ENCODE measurements around the gene IRX1.
A peak's percentile ranks its signal among the peaks of the same experiment; 100 is the strongest.

IRX1 gene

DNA sequence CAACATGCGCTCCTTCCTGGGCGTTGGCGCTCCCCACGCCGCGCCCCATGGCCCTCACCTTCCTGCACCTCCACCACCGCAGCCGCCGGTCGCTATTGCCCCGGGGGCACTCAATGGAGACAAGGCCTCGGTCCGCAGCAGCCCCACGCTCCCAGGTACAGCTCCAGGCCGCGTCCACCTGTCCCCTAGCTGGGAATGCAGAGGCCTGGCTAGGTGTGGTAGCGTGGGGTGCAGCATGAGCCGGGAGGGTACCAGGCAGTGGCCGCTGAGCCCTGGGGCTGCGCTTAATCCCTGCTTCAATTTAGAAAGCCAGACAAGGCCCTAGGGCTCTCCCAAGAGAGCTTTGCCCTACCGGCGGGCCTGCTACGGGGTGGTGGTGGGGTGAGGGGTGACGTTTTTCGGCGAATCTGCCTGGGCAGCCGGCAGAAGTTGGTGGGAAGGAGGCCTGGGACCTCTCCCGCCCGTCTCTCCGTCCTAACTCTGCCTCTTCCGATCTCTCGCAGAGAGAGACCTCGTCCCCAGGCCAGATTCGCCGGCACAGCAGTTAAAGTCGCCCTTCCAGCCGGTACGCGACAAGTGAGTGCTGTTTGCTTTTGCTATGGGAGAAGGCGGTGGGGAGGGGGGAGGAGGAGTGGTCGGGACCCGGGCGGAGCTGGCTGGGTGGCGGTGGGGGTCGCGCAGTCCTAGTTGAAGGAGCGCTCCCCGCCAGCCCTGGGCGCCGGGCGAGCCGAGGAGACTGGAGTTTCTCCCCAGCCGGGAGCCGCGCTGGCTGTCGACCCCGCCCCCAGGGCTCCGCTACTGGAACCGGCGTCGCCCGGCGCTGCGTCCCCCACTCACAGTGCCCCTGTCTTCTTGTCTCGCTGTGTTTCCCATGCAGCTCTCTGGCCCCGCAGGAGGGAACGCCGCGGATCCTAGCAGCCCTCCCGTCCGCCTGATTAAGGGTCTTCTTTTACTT, 4.8 kb downstream of the IRX1 start:
- peak; percentile 24 for DNase-seq (ENCODE audit: low read depth, low spot score)

DNA sequence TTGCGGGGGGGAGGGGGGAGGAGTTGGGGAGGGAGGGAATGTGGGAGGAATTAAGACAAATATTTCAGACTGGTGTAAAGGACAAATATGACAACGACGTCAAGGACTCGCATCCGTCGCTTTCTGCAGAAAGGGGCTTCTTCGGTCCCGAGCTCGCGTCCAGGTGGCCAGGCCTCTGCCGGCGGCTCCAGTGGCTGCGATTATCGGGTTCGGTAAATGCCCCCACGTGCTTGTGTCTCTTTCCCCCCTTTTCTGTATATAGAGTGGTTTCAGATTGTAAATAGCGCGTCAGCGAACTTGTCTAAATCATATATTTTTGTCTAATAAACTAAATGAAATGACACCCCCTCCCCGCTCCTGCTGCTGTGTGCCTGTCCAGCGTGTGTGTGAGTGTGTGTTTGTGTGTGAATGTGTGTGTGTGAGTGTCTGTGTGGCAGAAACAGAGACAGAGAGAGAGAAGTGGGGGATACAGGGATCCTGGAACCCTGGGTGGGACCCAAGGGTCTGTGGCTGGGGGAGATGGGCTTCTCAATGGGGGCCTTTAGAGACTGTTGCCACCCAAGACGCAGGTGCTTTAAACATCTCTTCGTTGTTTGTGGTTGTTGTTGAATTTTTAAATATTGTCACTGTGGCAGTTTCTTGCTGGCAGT, 5.6 kb downstream of the IRX1 start:
- DNase-seq (ENCODE audit: low read depth, low spot score), result no peak

DNA sequence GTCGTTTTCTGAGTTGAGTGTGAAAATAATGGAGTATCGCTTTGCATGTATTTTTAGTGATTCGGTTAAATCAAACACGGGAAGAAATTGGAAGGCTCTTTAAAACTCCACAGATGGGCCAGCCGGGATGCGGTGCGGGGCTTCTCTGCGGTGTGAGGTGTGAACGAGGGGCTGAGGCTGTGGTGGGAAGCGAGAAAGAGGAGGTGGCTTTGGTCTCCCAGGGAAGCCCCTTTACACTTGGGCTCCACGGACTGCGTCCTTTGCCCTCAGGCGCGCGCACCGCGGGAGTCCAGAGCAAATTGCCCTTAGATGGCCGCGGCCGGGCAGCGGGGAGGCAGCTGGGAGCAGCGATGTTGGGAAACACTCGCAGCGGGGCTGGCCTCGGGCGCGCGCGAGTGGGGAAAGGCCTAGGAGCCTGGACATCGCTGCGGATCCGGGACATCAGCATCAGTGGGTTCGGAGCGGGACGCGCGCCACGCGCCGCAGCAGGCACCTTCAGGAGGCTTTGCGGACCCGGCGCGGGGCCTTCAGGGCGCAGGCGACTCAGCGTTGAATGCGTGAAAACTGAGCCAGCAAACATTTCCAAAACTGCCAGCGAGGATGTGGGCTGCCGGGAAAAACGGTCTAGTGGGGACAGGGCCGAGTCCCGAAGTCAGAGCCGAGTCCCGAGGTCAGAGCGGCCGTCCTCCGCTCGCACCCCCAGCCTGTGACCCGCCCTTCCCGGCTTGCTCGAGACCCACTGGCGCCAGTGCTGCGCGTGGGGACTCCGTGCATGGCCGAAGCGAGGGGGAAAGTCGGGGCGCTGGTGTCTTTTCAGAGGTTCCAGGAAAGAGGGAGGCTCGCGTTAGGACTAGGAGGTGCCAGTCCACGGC, 6.5 kb downstream of the IRX1 start:
- DNase-seq (ENCODE audit: low read depth, low spot score), result peak; percentile 27

DNA sequence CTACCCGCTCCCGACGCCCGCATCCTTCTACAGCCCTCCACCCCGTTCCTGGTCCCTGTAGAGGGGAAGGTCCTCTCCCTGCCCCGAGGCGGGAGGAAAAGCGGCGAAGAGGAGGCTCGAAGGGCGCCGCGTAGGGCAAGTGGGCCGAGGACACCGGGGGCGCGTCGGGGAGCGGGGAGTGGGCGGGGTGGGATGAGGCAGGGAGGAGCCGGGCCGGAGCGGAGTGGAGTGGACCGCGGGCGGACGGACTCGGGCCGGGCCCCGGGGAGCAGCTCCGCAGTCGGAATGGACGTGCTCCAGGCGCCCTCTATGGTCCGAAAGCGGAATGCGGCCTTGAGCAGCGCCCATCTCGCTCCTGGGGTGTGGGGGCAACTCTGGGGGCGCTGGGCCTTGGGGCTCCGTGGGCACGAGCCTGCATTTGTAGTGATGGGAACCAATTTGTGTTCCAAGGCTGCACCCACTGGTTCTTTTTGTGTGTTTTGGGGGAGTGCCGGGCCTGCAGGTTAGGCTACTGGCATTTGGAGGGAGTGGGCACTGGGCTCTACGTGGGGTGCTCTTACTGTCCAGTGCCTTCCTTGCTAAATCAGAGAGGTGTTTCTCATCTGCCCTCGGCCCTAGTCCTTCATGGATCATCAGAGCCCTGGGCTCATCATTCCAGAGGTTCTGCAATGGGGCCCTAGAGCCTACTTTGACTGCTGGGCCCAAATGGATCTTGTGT, 7.3 kb downstream of the IRX1 start:
- peak; percentile 59 for DNase-seq (ENCODE audit: low read depth, low spot score)

DNA sequence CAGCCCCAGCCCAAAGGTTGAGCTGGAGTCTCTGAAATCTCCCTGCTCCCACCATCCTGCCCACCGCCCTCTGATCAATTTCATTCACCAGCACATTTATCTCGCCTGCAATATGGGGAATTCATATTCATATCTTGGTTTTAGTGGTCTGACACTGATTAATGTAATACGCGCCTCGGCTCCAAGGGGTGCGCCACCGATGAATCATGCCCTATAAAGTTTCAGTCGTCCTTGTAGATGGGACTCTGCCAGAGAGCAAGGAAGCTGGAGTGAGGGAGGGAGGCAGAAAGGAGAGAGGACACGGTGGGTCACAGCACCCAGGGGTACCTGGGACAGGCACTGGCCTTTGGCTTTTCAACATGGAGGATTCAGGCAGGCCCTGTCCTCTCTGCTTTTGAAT, 8.9 kb downstream of the IRX1 start:
- peak; percentile 28 for DNase-seq (ENCODE audit: low read depth, low spot score)

DNA sequence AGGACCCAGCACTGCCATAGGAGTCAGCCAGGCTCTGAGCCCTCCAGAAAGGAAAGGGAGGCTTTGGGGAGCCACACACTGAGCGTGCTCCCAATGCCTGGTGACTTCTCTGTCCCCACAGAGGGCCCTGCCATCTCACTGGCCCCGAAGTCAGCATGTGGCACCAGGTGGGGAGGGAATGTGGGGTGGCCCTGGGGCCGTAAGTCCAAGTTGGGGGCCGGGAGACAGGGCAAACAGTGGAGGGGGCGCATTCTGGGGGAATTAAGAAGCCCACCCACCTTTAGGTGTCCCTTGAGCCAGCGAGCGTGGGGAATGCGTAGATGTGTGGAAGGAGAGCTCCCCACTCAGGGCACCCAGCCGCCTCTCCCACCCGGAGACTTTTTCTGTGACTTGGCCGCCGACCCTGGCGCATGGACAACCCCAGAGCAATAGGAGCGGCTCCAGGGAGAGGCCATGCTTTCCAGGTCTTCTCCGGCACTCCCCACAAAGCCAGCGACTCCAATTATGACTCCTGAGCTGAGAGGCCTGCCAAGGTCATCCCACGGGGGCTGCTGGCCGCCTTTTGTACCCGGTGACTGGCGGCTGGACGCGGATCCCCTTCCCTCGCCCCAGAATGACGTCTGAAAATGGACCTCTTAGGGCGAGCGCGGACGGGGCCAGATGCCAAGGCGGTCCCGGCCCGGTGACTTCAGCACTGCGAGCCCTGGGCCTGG, 9.8 kb downstream of the IRX1 start:
- no peak for DNase-seq (ENCODE audit: low read depth, low spot score)

DNA sequence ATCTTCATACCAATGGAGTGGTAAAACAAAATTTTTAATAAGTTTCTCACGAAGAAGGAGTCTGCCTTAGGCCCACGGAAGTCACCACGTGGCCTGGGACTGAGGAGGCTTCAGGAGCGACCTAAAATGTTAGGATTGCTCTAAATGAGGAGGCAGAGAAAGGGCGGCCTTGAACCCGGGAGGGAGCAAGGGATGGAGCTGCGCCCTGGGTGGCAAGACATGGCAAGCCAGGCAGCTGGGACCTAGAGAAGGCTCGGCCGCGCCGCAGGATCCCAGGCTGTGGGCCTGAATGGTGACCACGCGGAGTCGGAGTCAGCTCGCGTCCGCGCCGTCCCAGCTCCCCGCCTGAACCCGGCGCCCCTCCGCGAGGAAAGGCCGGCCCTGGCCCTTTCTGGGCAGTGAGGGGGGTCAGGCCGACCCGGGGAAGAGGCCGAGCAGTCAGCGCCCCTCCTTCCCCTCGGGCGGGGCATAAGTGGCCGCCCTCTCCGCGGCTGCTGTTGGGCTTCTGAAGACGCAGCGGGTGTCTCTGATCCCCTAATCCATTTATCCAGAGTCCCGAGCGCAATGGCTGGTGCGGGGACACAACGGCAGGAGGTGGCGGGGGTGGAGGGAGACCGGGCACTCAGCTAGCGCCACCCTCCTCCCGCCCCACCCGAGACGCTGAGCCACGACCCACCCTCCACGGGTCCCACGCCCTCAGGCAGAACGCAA, 10.6 kb downstream of the IRX1 start:
- DNase-seq (ENCODE audit: low read depth, low spot score), result no peak

DNA sequence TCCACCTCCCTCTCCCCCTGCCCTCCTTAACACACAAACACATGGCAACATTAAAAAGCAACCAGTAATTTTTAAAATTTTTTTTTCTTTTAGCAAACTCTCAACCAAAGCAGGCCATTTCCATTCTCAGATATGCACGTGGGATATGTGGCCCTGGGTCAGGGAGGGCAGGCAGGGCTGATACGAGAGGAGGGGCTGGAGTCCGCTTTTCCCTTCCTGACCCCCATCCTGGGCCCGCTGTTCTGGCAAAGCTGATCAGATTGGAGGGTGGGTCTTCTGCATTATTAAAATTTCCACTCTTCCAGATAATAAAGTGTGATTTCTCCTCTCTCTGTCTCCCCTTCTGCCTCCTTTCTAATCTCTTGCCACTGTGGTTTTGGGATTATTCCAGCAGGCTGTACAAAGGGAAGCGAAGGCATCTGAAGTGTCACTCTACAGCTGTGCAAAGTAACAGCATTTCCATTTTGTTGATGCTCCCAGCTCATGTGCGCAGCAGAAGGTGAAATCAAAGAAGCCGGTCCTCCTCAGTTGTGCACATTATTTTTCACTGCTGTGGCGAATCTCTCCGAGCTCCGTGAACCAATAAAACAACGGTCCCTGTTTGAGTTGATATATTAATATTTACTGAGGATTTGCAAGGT, 12.0 kb downstream of the IRX1 start:
- no peak for DNase-seq (ENCODE audit: low read depth, low spot score)

DNA sequence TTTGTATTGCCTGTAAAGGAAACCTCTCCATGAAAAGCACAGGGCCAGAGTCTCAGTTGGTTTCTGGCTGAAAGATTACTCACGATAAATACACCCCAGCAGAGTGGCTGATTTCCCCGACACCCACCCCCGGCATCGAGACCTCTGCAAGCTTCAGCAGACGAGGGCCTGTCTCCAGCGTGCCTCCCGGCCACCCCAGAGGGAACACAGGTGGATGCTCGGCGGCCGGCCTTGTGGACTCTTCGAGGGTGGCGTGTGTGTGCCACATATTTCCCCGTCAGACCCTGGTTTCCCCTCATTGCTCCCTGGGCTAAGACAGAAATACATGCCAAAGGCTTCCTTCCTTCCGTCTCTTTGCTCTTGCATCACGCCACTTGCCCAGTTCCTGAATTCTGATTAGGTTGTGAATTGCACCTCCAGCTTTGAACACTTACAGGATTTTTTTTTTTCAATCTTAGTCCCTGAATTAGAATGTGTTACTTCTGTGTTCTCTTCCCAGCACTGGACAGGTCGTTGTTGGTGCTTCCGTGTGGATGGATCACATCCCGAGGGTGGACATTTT, 13.6 kb downstream of the IRX1 start:
- DNase-seq (ENCODE audit: low read depth, low spot score), result no peak

DNA sequence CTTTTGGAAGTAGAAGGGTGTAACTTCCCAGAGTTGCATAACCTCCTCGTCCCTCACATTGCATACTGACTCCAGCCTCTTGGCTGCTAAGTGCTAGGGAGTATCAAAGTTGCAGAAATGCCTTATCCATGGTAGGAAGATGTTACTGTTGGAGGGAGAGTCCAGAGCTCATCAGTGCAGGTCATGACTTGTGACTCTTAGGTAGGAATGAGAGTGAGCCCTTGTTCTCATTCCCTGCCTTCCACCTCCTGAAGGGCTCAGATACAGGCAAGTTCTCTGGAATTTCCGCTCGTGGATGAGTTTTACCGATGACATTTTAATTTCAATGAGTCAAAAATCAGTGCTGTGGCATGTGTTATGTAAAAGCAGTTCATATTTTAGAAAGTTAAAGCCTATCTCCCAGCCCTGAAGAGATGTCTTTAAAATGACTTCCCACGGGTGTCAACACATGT, 17.0 kb downstream of the IRX1 start:
- DNase-seq (ENCODE audit: low read depth, low spot score), result no peak

DNA sequence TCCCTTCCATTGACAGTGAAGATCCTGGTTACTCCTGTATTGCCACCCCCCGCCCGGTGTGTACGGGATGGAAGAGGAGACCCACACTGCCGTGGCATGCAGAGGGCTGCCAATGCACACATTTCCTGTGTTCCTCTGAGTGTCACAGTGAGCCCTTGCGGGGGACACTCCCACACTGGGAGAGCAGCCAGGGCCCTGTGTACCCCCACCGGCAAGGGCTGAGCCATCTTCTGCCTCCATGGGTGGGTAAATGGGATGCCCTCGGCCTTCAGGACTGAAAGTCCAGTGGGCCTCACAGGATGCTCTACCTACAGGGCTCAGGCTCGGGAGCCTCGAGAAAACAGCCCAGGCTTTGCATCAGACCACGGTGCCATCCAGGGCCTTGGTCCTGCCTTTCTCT, 18.1 kb downstream of the IRX1 start:
- DNase-seq (ENCODE audit: low read depth, low spot score), result no peak

DNA sequence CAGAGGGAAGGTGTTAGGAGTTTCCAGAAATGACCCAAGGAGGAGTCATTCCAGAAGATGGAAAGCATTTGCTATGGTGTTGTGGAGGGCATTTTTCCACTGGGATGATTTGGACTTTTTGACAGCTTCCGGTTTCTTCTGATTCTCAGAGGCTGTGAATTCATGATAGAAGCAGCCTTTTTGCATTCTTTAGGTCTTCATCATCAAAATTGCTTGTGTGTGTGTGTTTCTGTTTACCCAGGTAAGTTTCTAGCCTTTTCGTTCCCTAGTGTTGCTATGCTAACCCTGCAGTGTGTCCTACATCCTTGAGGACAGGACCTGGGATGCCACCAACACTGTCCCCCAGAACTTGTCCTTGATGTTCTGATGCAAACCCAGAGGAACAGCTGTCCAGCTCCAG, 19.6 kb downstream of the IRX1 start:
- DNase-seq (ENCODE audit: low read depth, low spot score), result no peak

DNA sequence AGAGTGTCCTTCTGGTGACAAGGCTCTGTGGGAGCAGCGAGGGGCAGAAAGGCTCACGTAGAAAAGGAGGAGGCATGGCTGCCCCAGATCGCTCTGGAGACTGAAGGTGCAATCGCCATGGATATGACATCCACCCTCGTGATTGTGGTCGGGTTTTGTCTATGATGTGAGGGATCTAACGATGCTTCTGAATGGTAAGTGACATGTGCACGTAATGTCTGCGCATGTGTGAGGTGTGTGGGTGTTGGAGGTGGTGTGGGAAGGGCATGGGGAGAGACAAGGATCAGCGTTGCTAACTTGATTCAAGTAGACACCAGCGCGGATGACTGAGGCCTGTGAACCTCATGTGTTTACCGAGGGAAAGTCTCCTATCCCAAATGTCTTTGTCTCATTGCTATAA, 20.2 kb downstream of the IRX1 start:
- DNase-seq (ENCODE audit: low read depth, low spot score), result no peak

DNA sequence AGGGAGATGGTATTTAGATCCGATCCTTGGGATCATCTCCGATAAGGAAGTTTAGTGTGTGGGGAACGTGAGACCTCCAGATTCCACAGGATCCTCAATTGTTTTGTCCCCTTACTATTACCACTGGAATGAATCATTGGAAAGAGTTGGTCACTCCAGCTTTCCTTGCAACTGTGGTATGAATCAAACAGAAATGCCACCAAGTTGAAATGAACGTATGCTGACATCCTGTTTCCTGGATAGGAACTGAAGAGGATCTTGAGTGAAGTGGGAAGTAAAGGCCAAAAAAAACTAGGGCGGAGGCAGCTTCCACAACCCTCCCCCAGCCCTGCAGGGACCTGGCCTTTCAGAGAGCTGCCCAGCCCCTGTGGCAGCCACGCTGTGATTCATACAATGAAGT, 23.9 kb downstream of the IRX1 start:
- DNase-seq (ENCODE audit: low read depth, low spot score), result no peak

DNA sequence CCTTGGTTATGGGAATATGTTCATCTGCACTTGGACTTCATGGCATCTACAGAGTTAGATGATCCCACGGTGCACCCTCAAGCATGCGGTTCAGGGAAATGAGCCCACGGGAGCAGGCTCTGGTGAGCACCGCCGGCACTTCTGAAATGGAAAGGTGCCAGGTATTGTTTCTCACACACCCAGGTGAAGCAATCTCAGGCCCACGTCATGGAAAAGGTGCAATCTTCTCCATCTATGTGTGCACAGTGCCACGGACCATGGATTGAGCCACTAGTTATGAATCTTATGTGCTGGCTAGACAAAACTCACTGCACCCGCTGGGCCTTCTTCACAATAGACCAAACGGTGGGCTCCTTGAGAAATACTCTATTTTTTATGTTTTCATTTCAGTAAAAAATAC, 27.3 kb downstream of the IRX1 start:
- no peak for DNase-seq (ENCODE audit: low read depth, low spot score)

DNA sequence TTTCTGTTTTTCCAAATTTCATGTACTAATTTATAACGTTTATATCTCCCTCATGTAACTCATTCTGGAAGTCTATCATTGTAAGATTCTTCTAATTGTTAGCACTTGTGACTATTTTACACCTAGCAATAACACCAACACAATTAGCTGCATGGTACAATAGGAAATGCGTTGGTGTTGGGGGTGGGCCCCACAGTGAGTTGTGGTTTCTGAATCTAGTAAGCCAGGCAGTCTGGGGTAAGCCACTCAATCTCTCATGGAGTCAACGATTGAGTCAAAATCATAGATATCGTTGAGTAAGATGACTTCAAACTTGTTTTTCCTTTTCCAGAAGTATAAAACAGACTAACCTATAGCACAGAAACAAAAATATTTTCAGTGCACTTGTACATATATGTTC, 30.0 kb downstream of the IRX1 start:
- no peak for DNase-seq (ENCODE audit: low read depth, low spot score)

DNA sequence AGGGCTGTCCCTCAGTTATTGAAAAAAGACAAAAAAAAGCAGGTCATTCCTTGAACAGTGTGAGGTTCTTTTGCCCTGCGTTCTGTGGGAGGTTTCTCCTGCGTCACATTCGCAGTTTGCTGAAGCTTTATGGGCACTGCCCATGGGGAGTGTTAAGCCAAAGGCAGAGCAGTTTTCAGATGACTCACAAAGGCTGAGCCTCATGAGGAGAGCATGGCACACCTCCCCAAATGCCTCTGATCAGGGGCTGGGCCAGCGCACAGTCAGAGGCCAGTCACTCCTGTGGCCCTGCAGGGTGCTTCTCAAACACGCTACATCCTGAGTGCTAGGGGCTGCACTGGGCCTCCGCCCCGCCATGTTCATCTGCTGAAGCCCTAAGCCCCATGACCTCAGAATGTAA, 38.4 kb downstream of the IRX1 start:
- DNase-seq (ENCODE audit: low read depth, low spot score), result no peak

DNA sequence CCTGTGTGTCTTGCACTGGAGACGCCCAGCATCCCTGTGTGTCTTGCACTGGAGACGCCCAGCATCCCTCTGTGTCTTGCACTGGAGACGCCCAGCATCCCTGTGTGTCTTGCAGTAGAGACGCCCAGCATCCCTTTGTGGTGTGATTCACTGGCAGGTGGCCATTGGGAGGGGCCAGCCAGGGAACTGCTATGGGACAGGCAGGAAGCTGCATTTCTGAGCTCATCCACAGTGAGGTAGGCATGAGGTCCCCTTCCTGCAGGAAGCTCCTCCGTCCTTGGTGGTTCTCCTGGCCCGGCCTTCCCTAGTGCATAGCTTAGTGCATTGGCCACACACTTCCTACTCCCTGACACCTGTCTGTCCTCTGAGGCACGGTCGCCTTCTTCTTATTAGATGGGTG, 43.5 kb downstream of the IRX1 start:
- no peak for DNase-seq (ENCODE audit: low read depth, low spot score)

DNA sequence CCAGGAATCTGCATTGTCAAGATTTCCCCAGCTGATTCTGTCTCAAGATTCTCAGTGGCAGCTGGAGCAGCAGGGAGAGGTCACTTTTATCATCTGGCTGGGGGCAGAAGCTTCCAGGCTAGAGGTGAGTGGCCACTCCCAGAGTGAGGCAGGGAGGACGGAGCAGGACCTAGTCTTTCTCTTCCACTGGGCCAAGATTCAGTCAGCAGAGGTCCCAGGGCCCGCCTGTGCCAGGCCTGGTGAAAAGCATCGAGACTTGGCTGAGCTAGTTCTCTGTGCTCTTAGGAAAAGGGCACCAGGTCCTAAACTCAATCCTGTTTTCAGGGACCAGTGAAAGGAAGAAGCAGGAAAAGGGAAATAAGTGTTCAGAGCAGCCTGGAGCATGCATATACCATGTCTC, 46.6 kb downstream of the IRX1 start:
- DNase-seq (ENCODE audit: low read depth, low spot score), result no peak
